GM18519 (cell line): ENCODE measurements around the gene RPL22L1.
"Not testable (repeated sequence)": the region's sequence is repeated elsewhere in the genome, so short reads cannot be mapped to it uniquely, and the experiment has no call there.

Source experiments
- ATAC-seq: cut with Tn5 transposase; IDR thresholded peaks from one replicate; pipeline ENCODE4 v1.9.1; 2021; ENCODE audit warnings: mild to moderate bottlenecking, moderate library complexity; ENCODE audit not compliant: unreplicated experiment, low FRiP score

The RPL22L1 gene

DNA sequence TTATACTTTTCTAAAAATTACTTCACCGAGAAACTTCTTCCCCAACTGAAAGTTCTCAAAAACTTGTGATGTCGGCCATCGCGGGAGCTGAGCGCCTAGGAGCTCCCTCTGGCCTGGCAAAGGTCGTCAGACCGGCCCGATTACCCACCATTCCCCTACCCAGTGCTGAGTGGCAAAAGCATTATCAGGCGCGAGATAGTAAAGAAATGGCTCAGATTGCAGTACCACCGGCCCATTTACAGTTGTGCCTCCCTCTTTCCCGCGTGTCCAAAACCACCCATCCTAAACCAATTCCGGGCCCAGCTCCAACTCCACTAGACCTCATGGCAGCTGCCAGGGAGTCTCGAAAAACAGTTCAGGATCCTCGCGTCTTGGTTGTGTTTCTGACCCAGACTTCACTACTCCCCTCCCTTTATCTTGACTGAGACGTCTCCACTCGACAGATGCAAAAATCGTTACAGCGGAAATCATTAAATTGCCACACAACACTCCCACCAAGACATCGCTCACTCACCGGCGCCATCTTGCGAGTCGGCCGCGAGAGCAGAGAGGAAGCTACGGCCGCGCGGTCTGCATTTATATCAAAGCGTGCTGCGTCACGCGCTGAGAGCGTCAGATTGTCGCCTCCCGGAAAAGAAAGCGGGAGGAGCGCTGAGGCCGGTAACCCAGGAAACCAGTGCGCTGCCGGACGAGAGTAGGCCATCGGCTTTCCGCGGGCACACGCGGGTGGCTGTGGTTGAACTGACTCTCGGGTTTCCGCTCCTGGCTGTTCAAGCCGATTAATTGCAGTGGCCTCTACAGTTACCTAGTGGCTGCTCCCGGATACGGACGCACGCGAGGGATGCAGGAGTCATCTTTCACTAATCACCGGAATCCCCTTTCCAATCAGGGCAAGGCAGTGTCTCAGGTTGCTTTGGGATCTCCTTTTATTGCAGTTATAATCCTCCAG lies at the start of gene RPL22L1:
RPL22L1 (minus strand) TSS at position 551 of the 949 bp plus-strand sequence; CDS start at position 523, 28 bp downstream.
- ATAC-seq, result peak; percentile 92

GRCh38 chr3:170918715-170919114 lies 48.7 kb upstream of the RPL22L1 start:
- ATAC-seq, result no peak

DNA sequence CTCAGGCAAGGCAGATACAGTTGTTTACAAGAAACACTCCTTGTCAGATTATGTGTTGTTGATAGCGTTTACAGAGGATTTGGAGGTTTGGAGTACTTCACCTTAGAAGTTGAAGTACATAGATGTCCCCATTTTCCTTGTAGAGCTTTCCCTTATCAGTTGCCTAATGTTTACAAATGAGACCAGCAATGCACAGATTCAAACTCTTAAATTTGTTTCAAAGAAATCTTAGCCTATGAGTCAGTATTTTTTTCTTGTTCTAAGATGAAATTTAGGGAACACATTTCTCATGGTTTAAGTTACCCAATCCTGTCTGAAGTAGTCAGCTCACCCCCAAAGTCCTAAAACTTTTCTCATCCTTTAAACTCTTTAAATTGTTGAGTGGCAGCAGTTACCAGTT lies 44.7 kb upstream of the RPL22L1 start:
- no peak for ATAC-seq

- no peak for ATAC-seq
Observed at GRCh38 chr3:170914212-170914611, 44.2 kb upstream of the RPL22L1 start.

- no peak for ATAC-seq
Observed at GRCh38 chr3:170911051-170911450, 41.1 kb upstream of the RPL22L1 start.

DNA sequence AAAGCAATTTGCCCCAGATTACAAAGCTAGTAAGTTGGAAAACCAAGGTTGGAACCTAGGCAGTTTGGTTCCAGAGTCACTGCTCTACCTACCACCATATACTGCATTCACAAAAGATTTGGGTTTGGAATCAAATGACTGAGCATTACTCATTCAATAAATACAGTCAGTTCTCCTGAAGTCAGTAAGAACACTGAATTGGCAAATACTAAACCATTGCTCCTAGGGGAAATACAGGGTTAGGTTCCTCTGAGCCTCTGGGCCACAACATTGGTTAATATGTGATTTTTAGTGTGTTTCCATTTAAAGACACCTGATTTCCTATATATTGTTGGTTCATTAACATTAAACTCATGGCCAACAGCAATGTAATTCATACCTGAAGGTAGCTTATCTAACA lies 40.5 kb upstream of the RPL22L1 start:
- ATAC-seq, result no peak

DNA sequence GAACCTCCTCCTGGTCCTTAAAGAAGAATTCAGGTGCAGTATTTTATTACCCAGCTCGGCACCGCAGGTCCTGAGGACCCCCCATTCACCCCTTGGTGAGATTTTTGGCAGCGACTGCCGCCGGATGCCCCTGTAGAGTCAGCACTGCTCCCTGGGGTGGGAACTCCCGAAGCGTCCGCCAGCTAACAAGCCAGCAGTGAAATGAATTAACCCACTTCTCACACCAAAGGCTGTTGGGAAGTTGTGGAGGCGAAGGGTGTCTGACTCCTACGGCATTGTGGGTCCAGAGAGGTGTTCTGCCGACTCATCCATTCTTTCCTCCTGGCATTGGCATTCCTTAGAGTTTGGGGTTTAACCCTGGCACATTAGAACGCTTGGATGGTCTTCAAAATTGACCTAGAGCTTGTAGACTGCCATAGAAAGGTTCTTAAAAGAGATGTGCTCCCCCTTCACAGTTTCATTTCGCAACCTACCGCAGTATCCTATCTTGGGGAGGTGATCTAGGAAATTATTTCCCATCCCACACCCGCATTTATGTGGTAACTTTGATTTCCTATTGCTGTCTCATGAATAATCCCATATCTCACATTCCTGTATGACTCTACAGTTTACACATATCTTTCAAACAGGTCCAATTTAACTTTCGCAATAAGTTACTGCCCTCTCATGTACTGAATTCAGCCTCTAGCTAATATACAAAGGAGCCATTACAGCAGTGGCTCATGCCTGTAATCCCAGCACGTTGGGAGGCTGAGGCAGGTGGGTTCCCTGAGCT lies 39.3 kb upstream of the RPL22L1 start:
- ATAC-seq, result no peak

GRCh38 chr3:170908235-170909116 lies 38.5 kb upstream of the RPL22L1 start, which contains the start of gene EIF5A2:
Gene EIF5A2, minus strand, starts transcription at chr3:170908637. Its CDS starts 831 bp downstream, at chr3:170907806.
- peak; percentile 90 for ATAC-seq

DNA sequence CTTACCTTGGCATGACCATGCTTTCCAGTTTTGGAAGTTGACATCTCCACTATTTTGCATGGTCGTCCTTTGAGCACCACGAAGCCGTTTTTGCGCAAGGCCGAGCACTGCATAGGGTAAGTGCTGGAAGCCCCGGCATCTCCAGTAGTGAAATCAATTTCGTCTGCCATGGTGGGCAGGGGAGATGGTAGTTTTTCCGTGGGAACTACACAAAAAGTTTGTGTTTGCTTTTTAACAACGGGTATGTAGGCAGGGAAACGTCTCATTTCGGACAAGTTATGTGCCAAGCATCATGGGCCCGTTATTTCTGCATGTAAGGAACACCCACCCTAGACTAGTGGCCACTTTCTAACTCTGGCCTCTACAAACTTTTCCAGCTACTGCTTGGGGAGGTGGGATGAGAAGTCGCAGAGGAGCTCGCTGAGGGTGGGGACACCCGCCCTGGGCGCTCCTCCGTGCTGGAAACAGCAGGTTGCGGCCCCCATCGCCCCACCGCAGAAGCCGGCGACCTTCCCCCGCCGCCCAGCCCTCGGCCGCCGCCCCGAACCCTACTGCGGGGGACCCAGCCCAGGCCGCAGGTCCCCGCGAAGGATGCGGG lies 37.7 kb upstream of the RPL22L1 start:
- ATAC-seq, result no peak

DNA sequence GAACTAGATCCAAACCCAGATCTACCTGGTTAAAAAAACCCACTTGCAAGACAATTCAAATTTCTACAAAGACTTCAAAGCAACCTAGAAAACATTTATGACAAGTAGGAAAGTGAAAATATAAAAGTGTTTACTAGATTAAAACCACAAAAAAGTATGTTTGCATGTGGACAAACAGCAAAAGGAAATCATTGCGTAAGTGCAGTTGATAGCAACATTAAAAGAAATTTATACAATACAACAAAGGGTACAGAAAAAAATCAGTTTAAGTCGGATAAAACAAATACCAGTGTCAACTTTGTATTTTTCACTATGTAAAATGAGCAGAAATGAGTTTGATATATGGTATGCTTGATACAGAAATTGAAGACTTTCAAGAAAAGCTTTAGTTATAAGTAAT lies 35.9 kb upstream of the RPL22L1 start:
- no peak for ATAC-seq

DNA sequence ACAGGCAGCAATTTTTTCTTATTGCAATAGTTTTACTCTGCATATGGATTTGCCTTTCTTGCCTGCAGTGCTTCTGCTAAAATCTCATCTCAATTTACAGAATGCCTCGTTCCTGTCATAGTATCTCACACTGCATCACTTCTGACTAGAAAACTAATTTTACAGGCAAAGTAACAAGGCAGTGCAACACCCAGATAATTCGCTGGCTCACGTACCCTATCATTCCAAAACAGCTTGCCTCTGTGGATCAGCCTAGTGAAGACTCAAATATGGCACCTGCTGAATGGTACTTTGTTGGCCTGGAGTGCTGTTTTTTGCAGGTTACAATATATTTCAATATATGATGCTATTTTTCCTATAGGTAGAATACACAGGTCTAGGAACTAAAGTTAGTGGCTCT lies 33.1 kb upstream of the RPL22L1 start:
- no peak for ATAC-seq

DNA sequence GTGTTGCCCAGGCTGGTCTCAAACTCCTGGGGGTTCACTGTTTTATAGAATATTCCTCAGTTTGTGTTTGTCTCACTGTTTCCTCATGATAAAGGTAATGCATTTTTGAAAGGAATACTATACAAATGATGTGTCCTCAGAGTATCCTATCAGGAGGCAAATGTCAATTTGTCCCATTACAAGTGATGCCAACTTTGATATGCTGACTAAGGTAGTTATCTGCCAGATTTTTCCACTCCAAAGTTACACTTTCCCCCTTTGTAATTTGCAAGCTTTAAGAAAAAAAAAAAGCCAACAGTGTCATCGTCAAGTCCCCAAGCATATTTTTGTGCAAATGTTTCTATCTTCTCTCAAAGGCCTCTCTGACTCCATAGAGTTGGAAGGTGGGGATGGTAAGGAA lies 29.5 kb upstream of the RPL22L1 start:
- no peak for ATAC-seq

GRCh38 chr3:170897978-170898377 lies 28.0 kb upstream of the RPL22L1 start:
- ATAC-seq, result no peak

- not testable (repeated sequence) for ATAC-seq
Observed at GRCh38 chr3:170897199-170897598, 27.2 kb upstream of the RPL22L1 start.

DNA sequence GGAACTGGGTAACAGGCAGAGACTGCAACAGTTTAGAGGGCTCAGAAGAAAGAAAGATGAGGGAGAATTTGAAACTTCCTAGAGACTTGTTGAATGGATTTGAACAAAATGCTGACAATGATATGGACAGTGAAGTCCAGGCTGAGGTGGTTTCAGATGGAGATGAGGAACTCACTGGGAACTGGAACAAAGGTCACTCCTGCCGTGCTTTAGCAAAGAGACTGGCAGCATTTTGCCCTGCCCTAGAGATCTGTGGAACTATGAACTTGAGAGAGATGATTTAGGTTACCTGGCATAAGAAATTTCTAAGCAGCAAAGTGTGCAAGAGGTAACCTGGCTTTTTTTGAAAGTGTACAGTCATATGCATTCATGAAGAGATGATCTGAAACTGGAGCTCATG lies 26.8 kb upstream of the RPL22L1 start:
- no peak for ATAC-seq

DNA sequence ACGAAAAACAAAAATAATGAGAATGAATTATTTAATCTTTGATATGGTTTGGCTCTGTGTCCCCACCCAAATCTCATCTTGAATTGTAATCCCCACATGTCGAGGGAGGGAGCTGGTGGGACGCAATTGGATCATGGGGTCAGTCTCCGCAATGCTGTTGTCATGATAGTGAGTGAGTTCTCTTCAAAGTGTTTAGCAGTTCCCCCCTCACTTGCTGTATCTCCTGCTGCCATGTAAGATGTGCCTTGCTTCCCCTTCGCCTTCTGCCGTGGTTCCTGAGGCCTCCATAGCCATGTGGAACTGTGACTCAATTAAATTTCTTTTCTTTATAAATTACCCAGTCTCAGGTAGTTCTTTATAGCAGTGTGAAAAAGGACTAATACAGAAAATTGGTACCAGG lies 26.3 kb upstream of the RPL22L1 start:
- ATAC-seq, result not testable (repeated sequence)

- no peak for ATAC-seq
Observed at GRCh38 chr3:170893895-170894294, 23.9 kb upstream of the RPL22L1 start.

DNA sequence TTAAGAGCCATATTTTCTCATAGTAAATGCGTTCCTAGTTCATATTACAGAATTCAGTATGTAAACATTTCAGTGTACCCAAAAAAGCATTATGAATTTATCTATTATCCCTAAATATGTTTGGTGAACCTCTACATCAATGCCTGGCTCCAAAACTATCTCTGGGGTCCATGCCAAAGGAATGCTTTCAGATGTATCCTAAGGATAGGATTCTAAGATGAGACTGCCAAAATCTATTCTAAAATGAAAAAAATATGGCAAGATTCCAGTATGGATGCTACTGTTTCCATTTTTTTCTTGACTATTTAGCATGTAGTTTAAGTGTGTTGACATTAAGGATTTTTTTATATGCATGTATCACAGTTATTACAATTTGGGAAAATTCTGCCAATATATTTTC lies 19.6 kb upstream of the RPL22L1 start:
- ATAC-seq, result no peak

DNA sequence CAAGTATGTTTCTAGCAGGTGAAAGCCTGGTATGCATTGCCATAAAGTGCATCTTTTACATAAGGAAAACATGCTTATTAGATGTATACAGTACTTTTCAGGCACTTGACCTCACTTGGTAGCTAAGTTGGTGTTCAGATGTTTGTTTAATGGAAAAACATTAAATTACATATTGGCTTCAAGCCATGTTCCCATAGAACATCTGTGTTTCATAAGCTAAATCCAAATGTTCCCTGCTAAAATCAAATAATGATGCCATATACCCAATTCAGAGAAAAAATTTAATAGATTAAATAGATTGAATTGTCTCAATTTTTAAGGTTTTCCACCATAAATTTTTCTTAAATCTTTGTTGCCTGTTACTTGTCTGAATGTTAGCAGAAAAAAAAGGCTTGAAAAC lies 19.1 kb upstream of the RPL22L1 start:
- ATAC-seq, result no peak
